Measurements from ENCODE around the gene GRAP2.

DNA sequence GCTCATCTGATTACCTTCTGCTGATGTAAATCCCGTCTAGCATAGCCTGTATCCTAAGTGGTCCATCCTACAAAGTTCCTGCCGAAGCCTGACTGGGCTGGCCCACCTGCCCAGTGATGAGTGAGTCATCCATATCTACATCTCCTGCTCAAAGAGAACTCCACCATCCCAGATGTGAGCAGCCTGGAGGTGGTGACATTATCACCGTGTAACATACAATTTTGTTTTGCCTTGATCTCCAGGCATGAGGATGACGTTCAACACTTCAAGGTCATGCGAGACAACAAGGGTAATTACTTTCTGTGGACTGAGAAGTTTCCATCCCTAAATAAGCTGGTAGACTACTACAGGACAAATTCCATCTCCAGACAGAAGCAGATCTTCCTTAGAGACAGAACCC is 64.9 kb downstream of the GRAP2 start:
- TF ChIP-seq, protein P1, sequence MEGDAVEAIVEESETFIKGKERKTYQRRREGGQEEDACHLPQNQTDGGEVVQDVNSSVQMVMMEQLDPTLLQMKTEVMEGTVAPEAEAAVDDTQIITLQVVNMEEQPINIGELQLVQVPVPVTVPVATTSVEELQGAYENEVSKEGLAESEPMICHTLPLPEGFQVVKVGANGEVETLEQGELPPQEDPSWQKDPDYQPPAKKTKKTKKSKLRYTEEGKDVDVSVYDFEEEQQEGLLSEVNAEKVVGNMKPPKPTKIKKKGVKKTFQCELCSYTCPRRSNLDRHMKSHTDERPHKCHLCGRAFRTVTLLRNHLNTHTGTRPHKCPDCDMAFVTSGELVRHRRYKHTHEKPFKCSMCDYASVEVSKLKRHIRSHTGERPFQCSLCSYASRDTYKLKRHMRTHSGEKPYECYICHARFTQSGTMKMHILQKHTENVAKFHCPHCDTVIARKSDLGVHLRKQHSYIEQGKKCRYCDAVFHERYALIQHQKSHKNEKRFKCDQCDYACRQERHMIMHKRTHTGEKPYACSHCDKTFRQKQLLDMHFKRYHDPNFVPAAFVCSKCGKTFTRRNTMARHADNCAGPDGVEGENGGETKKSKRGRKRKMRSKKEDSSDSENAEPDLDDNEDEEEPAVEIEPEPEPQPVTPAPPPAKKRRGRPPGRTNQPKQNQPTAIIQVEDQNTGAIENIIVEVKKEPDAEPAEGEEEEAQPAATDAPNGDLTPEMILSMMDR (IDR thresholded peaks at IDR 0.05; ENCODE audit: low read depth, low read length) = no peak
- no peak for TF ChIP-seq POLR2A (IDR thresholded peaks at IDR 0.05; ENCODE audit: extremely low read depth, insufficient read length)
